Right ventricle myocardium inferior (tissue), 1 donor: ENCODE data around the gene ATP2B2. TPM values are rescaled to one million over a fixed set of nuclear protein-coding genes. Genes with fewer than 3 reads are reported as not detected.
"Not testable (repeated sequence)": the region's sequence is repeated elsewhere in the genome, so short reads cannot be mapped to it uniquely, and the experiment has no call there.

Source experiments
- ATAC-seq: fragments of 200-7000 bp; cut with Tn5 transposase; one replicate; pipeline ENCODE4 v1.9.1; 2020; ENCODE audit warnings: mild to moderate bottlenecking, moderate library complexity
- DNase-seq: peaks from one replicate; pipeline ENCODE4 v3.0.0; 2021; ENCODE audit errors: missing footprints
- intact Hi-C: fragments of 100-400 bp; cut with DNase I; formaldehyde crosslinking; loops from one replicate; pipeline ENCODE4 v1.11.0; 2022
- total RNA-seq: library from RNA; stranded (reverse); fragmentation: NEBNext Ultra II Directional; extraction: Animal tissue kit (Norgen Biotek cat#: 25700); gene quantifications from one replicate; pipeline ENCODE4 v1.2.1, GENCODE V29; 2021
- donor health status: DM: no; HTN: yes; CAD: no; lungs with severe emphysema.

Gene ATP2B2
- total RNA-seq, 1 donor from 2014 or later = 0.14 TPM

DNA sequence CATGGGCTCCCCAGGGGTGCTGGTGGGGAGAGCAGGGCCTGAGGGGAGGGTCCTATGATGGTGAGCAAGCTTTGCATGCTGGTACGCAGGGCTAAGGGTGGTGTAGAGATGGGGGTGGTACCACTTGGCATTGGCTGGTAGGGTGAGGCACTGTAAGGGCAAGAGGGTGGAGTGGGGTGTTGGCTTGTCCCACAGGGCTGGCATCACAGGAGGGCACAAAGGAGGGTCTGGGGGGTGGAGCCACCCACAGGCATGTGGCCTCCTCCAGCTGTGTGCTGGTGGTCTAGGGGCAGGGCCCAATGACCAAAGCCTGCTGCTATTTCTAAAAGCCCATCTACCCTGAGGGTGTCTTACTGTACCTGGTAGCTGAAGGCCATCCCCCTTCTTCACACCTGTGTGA lies 119.3 kb downstream of the ATP2B2 start:
- intact Hi-C loops = no loop called here
- ATAC-seq (no peak), DNase-seq (no peak)

DNA sequence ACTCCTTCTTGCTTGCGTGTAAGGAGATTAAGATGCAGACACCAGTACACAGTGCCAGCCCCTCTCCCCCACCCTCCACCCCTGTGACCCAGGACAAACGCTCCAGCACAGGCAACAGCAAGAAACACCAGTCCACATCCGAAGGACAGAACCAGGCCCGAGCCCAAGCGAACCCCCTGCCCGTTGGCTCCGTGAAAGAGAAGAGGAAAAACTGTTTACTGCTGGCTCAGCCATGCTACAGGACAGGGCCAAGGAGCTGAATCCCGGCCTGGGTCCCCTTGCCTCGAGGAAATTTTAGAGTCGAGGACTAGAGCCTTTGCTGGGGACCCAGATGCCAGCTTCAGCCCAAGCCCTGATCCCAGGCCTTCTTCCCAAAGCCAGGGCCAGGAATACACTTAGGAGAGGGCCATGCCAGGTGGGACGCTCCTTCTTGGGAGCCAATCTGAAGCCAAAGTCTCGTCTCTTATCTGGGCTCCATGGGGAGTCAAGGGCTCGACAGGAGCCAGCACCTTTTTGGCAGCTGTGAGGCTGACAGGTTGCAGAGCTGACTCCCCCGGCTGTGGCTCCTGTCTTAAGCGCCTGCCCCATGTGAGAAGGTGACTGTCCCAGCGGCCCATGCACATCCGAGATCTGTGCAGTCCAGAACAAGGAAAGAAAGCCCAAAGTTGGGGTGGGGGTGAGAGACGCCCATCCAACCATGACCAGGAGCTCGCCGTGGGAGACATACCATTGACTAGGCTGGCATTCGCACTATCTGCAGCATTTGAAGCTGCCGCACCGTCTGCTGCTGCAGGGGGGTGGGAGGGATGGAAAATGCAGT lies 120.6 kb downstream of the ATP2B2 start:
- DNase-seq (no peak), ATAC-seq (no peak)
- intact Hi-C loops = no loop called here

DNA sequence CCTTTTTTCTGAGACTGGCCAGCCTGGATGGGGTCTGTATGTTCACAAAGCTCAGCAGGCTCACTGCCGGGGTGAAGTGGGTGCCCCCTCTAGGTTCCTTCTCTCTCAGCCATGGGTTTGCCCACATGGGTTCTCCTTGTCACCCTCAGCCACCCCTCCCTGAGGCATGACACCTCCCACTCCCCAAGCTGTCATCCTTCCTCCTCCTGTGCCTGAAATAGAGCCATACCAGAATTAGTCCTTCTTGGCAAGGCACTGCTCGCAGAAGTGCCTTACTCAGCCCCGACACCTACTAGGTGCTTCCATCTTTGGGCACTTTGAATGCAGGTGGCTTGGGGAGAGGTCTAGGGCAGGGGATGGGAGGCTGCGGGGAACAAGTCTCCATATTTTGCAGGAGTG lies 121.5 kb downstream of the ATP2B2 start:
- DNase-seq (no peak), ATAC-seq (no peak)
- intact Hi-C loops = no loop called here

DNA sequence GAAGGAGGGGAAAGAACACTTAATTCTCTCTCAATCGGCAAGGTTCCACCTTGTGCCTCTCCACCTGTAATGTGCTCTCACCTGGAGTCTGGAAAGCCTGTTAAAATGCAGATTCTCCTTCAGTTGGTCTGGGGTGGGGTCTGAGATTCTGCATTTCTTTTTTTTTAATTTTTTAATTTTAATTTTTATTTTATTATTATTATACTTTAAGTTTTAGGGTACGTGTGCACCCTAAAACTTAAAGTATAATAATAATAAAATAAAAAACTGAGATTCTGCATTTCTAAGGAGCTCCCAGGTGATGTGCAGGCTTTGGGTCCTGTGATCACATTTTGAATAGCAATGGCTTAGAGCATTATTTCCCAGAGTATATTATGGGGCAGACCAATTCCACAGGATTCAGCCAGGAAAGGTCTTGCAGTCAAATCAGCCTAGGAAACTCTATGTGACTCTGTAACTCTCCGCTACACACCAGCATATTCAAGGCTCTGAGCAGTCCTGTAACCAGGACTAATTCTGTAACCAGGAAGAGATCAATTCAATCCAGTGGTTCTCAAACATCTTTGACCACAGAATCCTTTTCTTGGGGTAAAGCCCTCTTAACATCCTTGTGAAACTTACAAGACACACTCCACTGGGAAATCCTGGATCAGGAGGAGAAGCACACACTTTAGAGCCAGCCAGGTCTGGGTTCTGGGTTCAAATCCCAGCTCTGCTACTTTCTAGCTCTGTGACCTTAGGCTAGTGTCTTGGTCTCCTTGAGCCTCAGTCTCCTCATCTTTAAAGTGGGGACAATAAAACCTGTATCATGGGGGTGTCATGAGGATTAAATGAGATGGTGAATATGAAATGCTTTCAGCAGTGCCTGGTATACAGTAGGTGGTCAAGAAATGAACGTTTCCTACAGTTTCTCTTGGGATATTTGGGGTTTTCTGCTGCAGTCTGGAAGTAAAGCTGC lies 122.2 kb downstream of the ATP2B2 start:
- ATAC-seq = no peak
- intact Hi-C loops = no loop called here

DNA sequence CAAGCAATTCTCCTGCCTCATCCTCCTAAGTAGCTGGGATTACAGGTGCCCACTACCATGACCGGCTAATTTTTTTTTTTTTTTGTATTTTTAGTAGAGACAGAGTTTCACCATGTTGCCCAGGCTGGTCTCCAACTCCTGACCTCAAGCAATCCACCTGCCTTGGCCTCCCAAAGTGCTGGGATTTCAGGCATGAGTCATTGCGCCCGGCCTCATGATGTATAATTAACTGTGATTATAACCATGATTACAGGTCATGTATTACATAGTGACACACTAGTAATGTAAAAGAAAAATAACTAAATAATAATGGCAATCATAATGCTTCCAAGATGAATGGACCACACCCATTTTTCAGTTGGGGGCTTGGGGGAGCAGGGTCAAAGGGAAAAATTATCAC lies 122.9 kb downstream of the ATP2B2 start:
- DNase-seq, ATAC-seq, intact Hi-C loops: not testable (repeated sequence)

More for the DNA sequence above, 122.2 kb downstream of the ATP2B2 start:
- DNase-seq = no peak

DNA sequence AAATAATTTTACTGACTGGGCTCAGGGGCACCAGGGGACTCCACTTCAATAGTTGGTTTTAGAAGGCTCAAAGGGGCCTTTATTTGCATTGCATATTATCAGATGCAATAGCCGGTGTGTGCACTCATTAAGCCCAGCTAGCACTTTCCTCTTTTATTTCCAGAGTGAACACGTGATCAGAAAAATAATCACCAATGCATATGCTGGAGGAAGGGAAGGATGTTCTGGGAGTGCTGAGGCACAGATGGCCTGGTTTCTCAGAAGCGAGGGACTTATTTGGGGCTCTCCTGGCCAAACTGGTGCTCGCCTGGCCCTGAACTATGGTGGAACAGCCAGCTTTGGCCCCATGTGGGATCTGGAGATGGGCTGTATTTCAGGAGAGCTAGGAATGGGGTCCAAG lies 124.0 kb downstream of the ATP2B2 start:
- DNase-seq (no peak), ATAC-seq (no peak)
- intact Hi-C loops = no loop called here

DNA sequence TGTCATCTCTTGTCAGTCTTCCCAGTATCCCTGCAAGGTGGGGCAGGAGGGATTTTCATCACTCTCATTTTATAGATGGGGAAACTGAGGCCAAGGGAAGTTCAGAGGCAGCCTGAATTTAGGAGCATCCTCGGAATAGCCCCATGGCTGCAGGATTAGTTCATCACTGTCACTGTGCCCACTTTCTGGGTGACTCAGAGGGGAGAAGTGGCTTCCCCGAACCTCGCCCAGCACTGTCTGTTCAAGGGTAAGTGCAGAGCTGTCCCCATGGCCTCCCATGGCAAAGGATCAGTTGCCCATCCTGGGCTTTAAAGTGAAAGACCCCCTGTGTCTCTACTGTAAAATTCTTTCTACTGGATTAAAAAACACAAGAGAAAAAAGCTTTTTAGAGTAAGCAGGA lies 124.5 kb downstream of the ATP2B2 start:
- ATAC-seq (no peak), DNase-seq (no peak)
- intact Hi-C loops = no loop called here

DNA sequence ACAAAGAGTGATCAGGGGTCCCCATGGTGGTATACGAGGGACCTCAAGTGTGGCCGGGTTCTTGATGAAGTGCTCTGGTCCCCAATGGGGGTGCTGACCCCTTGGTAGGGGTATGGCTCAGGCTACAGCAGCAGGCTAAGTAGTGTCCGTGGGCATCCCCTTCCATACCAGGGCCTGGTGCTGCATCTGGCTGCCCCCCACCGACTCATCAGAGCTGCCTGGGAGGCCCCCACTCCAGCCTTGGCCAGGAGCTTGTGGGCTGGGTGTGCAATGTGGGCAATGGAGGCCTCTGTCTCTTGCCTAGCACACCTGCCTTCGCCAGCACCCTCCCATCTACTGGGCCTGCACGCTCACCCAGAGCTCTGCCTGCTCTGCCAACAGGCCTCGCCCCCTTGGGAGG lies 125.4 kb downstream of the ATP2B2 start:
- no peak for DNase-seq
- no peak for ATAC-seq
- intact Hi-C loops = no loop called here

DNA sequence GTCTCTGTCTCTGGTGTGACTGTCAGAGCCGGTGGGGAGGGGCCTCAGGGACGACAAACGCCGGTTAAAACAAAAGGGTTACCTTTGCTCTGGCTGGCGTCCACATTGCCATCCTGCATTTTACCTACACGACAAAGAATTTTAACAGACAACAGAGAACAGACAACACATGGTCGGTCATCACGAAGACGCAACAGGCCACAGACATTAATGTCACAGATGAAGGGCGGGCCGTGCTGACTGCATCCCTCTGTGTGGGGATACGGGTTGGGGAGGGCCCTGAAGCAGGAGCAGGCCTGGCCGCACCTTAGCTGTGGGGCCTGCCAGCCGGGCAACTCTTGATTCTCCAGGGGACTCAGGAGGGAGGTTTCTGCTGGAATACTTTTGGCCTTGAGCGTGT lies 126.2 kb downstream of the ATP2B2 start:
- intact Hi-C loops = no loop called here
- no peak for DNase-seq
- ATAC-seq = no peak

DNA sequence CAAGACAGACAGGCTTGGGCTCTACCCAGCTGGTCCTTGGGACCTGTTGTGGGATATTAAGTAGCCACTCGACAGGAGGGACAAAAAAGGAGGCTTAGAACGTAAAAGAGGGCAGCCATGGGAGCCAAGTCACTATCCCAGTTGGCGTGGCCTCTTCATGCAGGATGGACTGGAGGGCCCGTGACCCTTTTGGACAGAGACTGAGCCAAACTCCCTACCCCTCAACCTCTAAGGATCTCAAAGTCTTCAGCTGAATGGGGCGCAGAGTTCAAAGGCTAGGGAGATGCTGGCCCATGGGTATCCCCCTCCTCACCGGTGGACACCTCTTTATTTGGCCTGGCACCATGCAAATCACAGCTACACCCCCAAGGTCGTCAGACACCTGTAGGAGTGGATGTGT lies 126.6 kb downstream of the ATP2B2 start:
- intact Hi-C loops = no loop called here
- DNase-seq = no peak
- ATAC-seq = no peak

DNA sequence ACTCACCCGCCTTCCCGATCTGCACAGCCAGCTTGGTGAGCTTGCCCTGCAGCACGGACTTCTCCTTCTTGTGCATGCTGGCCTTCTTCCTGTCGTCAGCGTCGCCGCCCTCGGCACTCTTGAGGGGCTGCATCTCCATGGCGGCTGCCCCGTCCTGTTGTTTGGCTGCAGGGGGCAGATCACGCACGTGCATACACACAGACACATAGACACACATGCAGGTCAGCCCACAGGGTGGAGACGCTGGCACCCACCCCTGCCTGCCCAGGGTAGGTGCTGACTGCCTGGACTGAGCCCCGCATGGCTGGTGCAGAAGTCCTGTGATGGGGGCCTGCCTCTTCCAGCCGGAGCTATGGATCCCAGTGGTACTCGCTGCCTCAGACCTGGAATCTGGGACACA lies 127.1 kb downstream of the ATP2B2 start:
- DNase-seq (no peak), ATAC-seq (no peak)
- intact Hi-C loops = no loop called here

DNA sequence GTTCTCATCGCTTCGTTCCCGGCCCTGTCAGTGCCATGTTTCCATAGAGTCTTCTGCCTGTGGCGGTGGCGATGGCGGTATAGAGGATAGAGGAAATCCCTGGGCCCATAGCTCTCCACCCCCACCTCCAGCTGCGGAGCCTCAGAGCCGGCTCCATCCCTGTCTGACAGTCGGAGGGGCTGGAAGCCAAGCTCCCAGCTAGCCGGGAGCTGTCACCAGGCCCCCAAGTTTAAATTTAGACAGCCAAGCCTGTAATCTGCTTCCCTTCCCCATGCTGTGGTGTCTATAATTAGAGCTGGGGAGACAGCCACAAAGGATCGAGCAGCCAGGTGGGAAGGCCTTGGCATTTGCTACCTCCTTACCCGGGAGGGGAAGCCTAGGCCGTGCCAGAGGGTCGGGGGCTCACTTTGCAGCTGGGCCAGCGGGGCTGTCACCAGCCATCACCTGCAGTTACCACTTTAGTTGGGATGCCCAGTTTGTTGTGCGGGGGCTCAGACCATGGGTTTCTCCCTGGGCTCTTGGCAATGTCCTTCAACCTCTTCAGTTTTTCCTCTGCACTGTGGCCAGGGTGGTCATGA lies 128.1 kb downstream of the ATP2B2 start:
- peak; percentile 86 for ATAC-seq
- DNase-seq = no peak
- intact Hi-C loops = no loop called here

DNA sequence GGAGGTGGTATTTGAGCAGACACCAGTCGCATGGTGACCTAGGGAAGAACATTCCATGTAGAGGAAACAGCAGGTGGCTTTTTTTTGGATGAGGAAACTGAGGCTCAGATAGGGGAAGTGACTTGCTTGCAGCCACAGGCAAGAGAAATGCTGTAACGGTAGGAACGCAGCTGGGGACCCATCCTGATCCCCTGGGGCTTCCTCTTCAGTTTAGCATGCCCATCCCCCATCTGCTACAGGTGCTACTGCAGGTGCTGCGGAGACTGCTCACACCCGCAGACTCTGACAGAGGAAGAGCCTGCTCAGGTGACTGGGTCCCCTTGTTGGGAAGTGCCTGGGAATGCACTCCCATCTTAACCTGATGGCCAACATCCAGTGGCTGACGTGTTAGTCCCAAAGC lies 129.0 kb downstream of the ATP2B2 start:
- ATAC-seq = no peak
- intact Hi-C loops = no loop called here
- DNase-seq = no peak

DNA sequence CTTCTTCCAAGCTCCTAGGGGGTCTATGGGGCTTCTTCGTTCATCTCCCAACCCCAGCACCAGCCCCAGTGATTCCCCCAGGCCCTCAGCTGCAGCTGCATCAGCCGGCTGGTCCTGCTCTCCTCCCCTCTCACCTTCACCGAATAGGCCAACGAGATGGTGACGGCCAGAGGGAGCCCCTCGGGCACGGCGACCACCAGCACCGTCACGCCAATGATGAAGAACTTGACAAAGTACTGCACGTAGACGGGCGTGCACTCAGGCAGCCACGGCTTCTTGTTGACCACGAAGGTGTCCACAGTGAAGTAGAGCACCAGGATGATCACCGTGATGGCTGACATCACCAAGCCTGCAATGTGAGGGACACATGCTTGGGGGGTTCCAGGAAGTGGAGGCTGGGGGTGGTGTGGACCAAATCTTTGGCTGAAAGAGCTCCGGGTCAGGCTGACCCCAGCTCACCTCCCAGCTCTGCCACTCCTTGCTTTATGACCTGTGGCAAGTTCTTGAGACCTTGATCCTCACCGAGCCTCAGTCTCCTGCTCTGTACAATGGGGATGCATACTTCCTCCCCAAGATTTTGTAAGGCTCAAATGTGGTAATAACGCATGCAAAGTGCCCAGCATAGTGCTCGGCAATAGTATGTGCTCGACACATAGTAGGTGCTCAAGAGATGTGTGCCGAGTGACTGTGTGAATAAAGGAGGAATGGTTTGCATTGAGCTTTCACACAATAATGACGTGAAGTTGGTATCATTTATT lies 129.9 kb downstream of the ATP2B2 start:
- DNase-seq (no peak), ATAC-seq (no peak)
- intact Hi-C loops = no loop called here

DNA sequence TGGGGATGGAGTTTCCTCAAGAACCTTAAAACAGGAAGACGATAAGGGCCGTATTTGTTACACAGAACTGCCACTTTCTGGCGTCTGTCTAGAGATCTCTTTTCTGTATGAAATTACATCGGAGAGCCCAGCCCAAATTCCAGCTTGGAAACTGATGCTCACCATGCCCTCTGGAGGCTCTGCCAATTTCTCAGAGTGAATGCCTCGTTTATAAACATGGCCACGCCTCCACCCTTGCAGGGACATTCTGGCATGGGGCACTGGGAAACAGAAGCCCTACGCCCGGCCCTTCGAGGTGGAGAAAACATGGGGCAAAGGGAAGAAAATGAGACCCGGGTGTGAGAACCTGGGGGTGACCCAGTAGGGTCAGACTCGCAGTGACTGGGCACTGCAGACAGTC lies 131.1 kb downstream of the ATP2B2 start:
- intact Hi-C loops = no loop called here
- DNase-seq (no peak), ATAC-seq (no peak)

DNA sequence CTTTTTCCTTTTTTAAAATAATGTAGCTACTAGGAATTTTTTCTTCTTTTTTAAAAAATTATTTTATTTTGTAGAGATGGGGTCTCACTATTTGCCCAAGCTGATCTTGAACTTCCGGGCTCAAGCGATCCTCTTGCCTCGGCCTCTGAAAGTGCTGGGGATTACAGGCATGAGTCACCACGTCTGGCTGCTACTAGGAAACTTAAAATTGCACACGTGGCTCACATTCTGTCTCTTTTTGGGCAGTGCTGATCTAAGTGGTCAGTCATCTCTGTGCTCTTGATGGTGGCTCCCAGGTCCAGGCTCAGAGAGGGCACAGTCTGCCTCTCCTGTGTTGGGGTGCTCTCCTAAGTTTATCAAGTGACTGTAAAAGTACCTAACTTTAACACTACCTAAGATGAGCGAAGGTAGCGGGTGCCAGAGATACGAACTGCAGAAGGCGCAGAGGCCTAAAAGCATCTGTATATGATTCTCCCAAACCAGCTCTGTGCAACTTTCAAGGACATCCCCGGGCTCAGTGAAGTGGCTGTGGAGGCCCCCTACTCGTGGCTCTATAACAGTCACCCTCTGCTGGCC lies 131.6 kb downstream of the ATP2B2 start:
- DNase-seq (no peak), ATAC-seq (no peak)
- intact Hi-C loops = no loop called here

DNA sequence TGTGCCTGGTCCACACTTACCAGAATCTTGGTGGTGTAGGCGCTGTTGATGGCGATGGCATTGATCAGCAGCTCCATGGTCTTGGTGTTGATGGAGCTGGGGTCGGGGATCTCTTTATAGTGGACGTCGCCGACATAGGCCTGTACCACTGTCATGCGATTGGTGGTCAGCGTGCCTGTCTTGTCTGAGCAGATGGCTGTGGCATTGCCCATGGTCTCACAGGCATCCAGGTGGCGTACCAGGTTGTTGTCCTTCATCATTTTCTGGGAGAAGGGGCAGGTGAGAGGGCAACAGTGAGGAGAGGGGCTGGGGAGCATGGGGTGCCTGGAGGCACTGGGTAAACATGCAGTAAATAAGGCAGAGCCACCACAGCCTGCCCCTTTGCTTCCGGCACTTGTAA lies 133.6 kb downstream of the ATP2B2 start:
- no peak for DNase-seq
- intact Hi-C loops = no loop called here
- ATAC-seq = no peak

DNA sequence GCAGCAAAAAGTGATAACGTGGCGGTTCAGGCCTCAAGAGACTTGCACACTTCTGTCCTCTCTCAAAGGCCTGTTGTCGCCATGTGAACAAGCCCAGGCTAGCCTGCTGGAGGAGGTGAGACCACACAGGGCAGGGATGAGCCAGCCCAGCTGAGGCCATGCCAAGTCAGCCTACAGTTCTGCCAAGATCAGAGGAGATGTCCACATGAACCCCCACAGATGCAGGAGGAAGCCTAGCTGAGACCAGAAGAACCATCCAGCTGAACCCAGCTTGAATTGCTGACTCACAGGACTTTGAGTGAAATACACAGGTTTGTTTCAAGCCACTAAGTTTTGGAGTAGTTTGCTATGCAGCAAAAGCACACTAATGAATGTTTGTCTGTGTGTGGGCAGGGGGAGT lies 134.2 kb downstream of the ATP2B2 start:
- intact Hi-C loops = no loop called here
- DNase-seq = no peak

DNA sequence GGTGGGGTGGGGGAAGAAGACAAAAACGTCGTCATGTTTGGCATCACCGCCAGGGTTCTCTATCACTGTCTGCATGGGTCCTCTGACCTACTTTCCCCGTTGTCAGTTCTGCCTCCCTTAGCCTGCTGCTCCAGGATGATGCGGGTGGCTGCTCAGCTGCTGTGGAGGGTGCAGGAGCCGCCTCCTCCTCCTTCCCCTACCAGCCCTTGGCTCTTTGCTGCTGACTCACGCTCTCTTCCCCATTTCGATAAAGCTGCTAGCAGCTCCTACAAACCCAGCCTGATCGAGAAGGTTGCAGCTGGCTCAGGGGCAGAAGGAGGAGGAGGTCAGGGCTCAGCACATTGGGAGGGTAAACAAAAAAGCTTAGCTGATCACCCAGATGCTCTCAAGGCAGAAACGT lies 135.0 kb downstream of the ATP2B2 start:
- ATAC-seq (no peak), DNase-seq (no peak)
- intact Hi-C loops = no loop called here

More for the DNA sequence above, 134.2 kb downstream of the ATP2B2 start:
- no peak for ATAC-seq
